Femur (tissue), 1 donor: ENCODE results near the gene POLR3B.
"Not testable (repeated sequence)": the region's sequence is repeated elsewhere in the genome, so short reads cannot be mapped to it uniquely, and the experiment has no call there.

Source experiments
- DNase-seq: peaks from one replicate; pipeline ENCODE4 v3.0.0-alpha.2; 2017

The POLR3B gene

DNA sequence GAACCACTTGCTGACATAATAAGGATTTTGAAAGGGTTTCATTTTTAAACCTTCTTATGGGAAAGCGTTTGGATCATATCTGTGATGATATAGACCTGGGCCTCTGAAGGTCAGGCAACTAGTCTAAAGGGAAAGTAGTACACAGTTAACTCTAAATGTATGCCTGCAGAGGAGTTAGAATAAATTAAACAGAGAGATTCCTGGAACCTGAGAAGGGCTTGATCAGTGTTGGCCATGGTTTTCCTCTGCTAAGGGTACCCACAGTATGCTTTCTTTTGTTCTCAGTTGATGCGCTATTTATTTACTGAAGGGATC lies 14.4 kb upstream of the POLR3B start:
- DNase-seq: no peak

DNA sequence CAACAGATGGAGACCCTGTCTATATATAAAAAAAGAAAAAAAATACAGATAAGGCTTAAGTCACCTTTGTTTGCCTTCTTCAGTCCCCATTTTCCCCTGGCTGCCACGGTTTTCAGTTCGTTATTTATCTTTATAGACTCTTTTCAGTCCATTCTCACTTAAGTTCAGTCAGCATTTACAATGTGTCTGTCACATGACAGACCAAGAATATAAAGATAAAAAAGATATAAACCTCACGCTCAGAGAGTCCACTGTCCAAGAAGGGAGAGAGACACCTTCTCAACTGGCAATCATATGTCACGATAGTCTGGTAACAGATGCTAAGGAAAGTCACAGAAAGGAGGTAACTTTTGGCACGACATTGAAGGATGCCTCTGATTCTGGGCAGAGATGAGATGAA lies 13.4 kb upstream of the POLR3B start:
- DNase-seq: no peak

DNA sequence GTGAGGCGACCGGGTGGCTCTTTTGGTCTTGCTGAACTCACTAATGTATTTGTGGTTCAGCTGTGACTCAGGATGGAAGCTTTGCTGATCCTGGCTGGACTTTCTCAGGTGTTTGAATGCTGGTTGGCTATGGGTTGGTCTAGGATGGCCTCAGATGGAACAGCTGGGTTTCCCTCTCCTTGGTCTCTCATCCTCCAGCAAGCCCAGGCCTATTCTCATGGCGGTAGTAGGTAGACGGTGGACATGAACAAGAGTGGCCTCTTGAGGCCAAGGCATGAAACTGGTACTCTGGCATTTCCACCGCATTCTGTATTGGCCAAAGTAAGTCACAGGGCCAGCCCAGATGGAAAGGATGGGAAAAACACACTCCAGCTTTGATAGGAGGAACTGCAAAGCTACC lies 11.8 kb upstream of the POLR3B start:
- no peak for DNase-seq

DNA sequence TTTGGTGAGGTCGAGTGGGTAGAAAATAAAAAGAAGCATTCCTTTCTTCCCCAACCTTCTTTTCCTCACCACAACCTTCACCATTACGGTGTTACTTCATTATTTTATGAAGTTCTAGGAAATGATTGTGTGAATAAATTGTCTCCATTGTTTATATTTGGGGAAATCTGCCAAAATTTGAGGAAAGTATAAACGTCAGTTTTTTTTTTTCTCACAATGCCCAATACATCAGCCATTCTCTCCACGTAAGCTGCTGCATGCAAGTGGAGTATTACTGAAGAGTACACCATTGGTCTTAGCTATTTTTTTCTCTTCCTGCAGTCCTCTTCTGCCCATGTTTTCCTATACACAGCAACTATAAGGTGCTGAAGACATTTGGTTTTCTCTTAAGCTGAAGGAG lies 9.1 kb upstream of the POLR3B start:
- no peak for DNase-seq

DNA sequence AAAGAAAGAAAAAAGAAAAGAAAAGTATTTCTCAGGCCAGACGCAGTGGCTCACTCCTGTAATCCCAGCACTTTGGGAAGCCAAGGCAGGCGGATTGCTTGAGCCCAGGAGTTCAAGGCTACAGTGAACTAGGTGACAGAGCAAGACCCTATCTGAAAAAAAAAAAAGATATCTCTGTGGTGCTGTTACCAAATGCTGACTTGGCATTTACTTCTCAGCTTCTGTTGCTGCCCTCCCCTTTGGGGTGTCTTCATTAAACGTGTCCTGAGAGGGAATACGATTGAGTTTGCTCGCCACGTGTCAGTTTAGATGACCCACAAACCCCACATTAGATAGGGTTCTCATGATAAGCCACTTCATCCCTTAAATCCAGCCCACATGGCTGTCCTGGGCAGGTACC lies 4.4 kb upstream of the POLR3B start:
- DNase-seq: no peak

DNA sequence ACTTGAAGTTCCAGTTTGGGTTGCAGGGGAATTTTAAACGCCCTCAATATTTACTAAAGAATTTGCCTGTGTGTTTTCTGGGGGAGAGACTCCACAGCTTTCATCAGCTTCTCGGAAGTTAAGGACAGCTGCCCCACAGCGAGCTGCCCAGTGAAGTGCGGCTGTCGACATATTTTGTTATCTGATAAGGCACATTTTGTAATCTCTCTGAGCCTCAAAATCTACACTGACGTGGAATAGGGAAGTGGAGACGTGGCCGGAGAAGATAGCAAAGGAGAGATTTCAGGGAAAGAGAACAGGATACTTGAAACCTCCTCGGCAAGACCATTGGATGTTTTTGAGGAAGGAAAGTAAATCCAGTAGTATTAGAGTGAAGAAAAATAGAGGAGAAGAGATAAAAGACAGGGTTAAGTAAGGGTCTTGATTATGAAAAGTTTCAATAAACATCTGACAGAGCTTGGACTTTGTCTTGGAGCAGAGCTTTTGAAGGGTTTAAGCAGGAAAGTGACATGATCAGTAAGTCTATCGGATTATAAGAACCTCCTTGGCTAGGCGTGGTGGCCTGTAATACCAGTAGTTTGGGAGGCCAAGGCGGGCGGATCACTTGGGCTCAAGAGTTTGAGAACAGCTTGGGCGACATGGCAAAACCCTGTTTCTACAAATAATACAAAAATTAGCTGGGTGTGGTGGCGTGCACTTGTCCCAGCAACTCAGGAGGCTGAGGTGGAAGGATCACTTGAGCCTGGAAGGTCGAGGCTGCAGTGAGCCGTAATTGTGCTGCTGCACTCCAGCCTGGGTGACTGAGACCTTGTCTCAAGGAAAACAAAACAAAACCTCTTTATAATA lies 1.1 kb downstream of the POLR3B start:
- peak; percentile 21 for DNase-seq

DNA sequence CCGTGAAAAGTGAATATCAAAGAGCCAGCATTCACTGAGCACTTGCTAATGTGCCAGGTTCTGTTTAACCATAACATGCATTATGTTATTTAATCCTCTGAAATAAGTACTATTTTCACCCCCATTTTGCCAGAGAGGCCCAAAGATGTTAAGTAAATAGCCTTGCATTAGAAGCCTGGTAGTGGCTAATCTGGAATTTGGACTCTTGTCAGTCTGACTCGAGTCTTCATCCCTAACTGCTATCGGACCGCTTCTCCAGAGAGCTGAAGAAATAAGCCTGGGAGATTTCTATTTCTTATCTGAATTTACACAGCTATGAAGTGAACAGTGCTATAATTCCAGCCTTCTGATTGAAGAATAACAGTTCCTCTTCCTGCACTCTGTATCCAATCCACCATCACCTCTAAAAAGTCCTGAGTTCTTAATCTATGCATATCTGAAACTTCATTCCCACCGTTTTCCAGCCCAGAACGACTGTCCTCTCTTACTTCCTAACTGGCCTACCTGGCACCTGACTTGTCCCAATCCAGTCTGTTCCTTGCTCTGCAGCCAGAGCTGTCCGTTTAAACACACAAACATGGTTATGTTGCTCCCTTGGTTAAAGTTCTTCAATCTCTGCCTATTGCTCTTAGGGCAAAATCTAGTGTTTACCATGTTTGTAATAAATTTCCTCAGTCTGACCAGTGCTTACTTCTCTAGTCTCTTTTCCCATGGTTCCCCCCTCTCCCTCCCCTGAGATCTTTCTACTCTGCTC lies 2.3 kb downstream of the POLR3B start:
- no peak for DNase-seq

DNA sequence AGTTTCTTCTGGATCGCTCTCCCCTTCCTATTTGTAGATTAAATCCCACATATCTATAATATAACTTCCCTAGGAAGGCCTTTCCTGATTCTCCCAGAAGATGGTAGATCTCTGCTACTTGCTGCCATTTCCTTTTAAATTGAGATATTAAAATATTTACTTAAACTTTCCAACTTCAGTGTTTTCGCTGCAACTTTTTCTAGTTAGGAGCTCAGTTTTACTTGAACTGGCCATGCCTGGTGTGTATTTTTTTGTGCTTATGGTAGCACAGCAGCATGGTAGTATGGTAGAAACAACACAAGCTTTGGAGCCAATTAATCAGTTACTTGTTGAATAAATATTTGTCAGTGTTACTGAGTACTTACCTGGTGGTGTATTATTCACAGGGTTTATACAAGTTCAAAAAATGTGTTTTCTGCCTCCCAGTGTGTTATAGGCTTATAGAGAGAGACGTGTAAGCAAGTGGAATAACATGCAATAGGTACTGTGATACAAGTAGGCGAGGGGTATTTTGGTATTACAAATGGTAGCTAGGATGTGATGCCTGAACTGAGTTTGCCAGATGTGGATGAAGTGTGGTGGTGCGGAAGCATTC lies 2.9 kb downstream of the POLR3B start:
- DNase-seq: no peak

DNA sequence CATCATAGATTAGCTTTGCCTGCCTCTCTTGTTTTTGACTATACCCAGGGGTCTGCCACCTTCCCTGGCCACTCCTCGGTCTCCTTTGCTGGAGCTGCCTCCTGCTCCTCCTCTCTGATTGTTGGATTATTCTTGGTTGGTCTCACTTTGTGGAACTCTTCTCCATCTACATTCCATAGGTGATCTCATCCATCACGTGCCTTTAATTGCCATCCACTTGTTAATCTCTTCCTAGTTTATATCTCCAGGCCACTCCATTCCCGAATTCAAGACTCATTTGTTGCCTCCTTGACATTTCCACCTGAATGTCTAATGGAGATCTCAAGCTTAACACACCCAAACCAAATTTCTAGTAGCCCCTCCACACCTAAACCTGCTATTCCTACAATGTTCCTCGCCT lies 5.4 kb downstream of the POLR3B start:
- DNase-seq: no peak

DNA sequence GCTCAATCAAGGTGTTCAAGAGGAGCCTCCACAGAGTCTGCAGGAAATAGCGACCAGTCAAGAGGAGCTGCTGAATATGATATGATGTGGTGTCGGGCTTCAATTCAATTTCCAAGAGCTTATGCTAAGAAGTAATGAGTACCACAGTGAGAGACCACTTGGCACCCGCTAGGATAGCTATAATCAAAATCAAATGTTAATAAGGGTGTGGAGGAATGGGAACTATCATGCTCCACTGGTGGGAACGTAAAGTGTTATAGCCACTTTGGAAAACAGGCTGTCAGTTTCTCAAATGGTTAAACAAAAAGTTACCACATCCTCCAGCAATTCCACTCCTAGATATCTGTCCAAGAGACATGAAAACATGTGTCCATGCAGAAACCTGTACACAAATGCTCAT lies 6.7 kb downstream of the POLR3B start:
- no peak for DNase-seq

DNA sequence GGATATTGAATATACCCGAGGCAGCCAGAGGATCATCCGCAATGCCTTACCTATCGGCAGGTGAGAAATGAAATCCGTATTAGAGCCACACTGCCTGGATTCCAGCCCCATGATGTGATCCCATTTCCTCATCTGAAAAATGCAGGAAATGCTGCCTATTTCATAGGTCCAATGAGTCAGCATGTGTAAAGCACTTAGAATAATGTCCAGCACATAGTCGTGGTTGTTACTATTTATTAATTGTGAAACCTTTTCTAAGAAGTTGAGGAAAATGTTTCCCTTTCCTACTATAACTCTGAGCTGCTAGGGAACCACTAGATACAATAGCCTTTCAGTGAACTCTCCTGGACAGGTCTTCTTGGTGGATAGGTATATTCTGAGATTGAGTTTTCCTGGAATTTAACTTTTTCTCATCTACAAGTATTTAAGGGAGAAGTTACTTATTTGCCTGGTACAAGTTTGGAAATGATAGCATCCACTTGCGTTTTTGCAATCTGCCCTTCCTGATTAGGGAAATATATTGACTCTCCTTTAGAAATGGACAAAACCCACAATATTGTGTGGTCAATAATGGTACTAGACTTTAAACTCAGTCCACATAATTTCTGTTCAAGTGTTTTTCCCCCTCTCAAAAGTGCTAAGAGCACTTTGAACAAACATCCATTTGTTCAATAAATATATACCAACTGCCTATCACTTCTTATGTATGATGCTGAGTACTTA lies 12.2 kb downstream of the POLR3B start:
- DNase-seq: no peak

DNA sequence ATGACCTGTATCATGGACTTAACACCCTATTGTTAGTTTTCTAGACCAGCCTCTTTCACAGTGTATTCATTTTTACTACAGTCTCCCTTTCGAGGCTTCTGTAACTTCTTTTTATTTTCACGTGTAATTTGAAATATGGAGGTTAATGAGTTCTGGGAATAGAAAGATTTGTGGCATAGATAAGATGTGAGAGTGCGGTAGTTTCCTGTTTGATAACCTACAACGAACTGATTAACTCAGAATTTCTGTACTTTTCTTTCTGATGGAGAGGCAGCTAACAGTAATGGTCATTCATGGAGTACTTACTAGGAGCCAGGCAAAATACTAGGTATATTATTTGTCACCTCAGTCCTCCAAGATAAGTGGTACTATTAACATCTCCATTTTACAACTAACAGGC lies 21.2 kb downstream of the POLR3B start:
- no peak for DNase-seq

DNA sequence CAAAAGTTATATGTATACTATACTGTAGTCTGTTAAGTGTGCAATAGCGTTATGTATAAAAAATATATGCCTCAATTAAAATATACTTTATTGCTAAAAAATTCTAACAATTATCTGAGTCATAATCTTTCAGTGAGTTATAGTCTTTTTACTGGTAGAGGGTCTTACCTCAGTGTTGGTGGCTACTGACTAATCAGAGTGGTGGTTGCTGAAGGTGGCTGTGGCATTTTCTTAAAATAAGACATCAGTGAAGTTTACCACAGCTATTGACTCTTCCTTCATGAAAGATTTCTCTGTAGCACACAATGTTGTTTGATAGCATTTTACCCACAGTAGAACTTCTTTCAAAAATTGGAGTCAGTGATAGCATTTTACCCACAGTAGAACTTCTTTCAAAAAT lies 23.4 kb downstream of the POLR3B start:
- no peak for DNase-seq

DNA sequence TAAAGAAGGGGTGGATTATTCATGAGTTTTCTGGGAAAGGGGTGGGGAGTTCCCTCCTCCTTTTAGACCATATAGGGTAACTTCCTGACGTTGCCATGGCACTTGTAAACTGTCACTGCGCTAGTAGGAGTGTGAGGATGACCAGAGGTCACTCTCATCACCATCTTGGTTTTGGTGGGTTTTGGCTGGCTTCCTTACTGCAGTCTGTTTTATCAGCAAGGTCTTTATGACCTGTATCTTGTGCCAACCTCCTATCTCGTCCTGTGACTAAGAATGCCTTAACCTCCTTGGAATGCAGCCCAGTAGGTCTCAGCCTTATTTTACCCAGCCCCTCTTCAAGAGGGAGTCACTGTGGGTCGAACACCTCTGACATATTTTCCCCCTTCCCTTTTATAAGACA lies 24.3 kb downstream of the POLR3B start:
- not testable (repeated sequence) for DNase-seq

DNA sequence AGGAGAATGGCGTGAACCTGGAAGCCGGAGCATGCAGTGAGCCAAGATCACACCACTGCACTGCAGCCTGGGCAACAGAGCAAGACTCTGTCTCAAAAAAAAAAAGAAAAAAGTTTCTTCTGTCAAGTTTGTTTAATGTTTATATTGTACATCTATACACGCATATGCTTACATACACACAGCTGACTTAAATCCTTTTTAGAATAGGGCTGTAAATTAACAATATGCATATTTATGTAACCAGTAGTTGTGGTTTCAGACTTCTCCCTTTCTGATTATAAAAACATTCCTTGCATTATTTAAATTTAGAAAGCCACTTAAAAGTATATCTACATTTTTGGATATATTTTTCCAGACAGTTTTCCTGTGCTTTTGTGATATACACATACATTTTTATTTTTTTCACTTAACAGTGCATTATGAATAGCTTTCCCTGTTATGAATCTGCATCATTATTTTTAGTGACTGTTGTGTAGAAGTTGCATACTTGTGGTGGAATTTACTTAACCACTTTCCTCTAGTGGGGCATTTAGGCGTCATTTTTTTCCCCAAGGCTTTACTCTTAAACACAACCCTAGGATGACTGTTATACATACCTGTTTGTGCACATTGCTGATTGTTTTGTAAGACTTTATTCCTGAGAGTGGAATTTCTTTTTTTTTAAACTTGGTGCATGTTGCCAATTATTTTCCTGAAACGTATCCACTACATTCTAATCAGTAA lies 29.4 kb downstream of the POLR3B start:
- DNase-seq: no peak

DNA sequence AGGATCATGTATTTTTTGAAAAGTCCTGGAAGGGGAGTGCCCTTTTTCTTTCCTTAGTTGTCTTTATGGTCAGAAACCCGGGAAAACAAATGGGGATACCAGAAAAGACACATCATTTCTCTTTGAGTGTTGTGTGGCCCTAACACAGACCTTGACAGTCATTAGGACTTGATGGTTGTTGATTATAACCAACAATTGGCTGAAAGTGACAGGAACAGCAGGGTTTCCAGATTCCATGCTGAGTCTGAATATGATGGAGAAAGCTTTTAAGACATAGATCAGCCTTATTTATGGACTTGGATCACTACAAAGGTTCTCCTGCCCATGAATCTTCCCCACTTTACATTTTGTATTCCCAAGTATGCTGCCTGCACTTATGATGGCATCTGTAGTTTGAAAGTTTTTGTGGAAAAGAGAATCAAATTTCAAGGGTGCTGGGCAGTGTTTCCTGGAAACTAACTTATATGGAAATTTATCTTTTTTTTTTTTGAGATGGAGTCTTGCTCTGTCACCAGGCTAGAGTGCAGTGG lies 30.4 kb downstream of the POLR3B start:
- DNase-seq: no peak

DNA sequence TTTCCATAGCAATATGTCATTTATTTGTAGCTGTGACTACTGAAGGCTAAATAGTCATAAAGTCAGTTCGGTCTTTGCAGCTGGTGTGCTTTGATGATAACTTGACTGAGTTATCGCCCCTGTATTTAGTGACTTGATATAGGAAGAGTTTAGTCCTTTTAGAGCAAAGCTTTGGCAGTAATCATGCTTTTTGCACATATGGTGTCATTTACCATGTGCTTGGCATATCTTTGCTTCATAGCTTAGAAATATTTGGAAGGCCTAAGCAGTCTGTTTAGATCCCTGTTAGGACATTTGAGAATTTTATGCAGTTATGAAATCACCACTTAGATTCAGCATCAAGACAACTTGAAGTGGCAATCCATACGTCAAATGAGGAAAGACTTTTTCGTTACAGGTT lies 31.6 kb downstream of the POLR3B start:
- DNase-seq: no peak

DNA sequence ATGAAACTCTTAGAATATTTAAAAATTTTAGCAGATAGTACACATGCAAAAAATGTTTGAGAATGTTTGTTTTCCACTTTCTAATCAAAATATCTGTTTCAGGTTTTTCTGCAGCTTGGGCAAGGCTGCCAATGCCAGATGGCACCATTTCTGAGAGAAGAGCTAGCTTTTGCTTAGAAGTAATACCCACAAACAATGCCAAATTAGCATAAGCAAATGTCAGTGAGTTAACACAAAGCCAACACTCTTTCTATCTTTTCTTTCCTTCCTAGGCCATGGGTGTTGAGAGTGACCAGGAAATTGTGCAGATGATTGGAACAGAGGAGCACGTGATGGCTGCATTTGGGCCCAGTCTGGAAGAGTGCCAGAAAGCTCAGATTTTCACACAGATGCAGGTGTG lies 35.2 kb downstream of the POLR3B start:
- DNase-seq: no peak

DNA sequence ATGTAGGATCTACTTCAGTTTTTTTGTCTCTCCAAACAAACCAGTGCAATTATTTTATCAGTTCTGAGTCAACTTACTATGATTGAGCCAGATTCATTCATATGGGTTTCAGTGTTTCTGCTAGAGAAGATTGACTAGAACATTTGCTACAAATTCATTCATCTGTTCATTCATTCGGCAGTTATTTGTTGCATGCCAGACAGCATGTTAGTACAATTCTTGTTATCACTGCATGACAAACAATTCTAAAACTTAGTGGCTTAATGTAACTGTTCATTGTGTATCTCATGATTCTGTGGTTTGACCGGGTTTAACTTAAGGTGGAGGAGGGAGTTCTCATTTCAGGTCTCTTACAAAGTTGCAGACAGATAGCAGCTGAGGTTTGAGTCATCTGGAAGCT lies 52.3 kb downstream of the POLR3B start:
- DNase-seq: no peak

DNA sequence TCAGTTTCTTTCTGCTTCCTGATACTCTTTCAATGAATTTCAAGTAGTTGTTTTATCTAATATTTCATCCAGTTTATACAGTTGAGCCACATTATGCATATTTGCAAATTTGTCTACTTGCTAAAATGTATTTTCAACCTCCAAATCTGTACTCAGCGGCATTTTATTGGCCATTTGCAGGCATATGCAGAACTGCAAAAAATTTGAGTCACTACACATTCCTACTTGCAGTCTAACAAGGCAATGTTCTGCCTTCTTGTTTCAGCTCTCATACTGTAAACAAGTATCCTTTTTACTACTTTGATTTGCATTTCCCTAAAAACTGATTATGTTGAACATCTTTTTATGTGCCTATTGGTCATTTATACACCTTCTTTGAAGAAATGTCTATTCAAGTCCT lies 55.0 kb downstream of the POLR3B start:
- DNase-seq: no peak

DNA sequence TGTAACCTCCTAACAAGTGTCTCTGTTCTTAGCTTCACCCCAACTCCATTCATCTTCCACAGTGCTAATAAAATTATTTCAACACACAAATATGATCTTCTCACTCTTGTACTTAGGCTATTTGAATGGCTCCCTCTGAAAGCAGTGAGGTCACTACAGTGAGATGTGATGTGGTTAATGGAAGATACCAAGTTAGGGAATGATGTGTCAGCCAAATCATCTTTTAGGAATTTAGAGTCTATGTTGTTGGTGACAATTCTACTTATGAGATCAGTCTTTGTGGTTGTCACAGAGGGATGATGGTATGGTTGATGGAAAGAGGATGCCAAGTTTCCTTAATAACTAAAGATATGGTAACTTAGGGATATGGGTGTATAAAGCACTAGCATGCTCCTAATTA lies 57.6 kb downstream of the POLR3B start:
- no peak for DNase-seq

DNA sequence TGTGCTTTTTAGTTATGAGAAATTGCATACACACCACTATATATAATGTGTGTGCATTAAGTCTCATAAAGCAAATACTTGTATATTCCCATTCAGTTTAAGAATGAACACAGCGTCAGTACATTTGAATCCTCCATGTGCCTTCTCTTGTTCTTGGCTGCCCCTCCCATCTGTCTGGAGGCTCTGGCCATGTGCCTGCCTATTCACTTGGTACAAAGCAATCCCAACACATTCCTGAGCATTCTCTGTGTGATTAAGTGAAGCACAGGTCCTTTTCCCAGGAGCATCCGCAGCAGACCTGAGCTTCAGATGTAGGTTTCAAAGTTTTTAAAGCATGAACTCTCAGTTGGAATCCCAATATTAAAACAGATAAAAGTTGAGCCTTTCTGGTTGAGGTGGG lies 58.7 kb downstream of the POLR3B start:
- DNase-seq: no peak
